HG02970 (cell line): ENCODE results near the gene ZNF236.
"Not testable (repeated sequence)": the region's sequence is repeated elsewhere in the genome, so short reads cannot be mapped to it uniquely, and the experiment has no call there.

Experiments used
- ATAC-seq: cut with Tn5 transposase; IDR thresholded peaks from one replicate; pipeline ENCODE4 v1.9.1; 2021; ENCODE audit warnings: mild to moderate bottlenecking, moderate library complexity, moderate number of reproducible peaks; ENCODE audit not compliant: unreplicated experiment, low FRiP score

ZNF236 gene

DNA sequence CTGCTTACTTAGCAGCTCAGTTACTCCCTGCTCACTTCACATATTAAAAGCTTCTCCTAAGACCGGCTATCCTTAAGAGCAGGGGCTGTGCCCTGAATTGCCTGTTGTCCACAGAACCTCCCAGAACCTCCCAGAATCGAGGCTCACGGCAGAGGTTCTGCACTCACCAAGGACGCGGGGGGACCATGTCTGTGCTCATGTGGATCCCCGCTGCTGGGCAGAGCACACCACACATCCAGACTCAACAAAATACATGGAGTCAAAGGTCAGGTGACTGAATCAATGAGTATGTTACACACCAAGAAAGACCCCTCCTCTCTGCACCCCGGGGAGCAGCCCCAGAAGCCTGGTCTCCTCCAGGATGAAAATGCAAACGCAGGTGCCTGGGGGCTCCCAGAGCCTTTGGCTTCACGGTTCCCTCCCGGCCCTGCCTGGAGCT, 161.3 kb downstream of the ZNF236 start:
- no peak for ATAC-seq

GRCh38 chr18:76984193-76985155, 162.1 kb downstream of the ZNF236 start:
- no peak for ATAC-seq

DNA sequence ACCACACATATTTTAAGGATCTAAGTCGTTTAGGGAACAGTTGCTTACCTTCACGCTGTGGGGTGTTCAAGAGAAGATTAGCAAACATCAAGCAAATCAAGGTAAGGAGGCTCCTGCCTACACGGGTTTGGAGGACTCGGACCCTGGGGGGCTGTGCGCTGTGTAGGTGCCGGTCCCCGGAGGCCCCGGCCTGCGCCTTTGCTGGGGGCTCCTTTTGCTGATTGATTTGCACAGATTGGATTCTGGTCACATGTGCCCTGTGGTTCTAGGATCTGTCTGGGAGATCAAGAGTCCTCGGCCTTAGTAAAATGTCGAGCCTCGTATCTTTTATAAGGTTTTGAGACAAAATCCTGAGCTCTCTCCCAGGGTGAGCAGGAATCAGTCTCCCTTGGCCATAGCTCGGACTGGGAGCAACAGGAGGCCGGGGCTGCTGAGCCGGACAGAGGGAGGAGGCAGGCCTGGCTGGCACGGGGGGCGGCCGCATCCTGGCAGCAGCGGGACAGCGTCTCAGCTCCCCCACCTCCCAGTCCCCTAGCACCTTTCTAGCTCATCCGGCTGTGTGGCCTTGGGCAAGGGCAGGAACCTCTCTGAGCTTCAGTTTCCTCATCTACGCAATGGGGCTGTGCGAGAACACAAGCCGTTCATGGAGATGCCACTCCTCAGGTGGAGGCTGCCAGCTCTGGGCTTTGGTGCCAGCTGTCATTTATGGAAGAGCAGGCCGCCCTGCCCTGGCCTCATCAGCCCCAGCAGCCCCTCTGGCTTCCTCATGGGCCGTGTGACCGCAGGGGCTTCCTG, 163.0 kb downstream of the ZNF236 start:
- no peak for ATAC-seq

DNA sequence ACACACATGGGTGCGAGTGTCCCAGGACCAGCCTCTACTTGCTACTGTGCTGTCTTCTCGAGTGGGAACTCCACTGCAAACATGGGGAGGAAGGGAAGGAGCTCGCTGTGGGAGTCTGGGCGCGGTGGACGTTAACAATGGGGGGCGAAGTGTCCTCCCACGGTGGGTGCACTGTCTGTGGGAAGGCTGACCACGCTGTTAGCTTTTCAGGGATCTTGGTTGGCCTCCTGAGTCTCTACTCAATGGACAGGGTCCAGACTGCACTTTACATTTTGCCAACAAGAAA, 163.5 kb downstream of the ZNF236 start:
- no peak for ATAC-seq

DNA sequence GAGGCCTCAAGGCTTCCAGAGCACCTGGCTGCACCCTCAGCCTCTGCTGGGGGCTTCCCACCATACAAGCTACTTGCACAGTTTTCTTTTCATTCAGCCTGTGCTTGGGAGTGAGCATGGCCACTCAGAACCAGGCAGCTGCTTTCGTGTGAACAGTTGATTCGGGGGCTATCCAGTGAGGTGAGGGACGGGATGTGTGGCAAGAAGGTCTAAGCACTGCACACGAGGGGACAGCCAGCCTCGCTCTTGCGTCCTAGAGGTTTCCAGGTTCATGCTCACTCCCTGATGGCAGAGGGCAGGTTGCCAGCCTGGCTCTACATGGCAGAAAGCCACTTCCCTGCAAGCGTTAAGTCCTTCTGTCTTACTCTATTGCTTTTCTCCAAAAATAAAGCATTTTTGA, 164.0 kb downstream of the ZNF236 start:
- ATAC-seq = no peak

DNA sequence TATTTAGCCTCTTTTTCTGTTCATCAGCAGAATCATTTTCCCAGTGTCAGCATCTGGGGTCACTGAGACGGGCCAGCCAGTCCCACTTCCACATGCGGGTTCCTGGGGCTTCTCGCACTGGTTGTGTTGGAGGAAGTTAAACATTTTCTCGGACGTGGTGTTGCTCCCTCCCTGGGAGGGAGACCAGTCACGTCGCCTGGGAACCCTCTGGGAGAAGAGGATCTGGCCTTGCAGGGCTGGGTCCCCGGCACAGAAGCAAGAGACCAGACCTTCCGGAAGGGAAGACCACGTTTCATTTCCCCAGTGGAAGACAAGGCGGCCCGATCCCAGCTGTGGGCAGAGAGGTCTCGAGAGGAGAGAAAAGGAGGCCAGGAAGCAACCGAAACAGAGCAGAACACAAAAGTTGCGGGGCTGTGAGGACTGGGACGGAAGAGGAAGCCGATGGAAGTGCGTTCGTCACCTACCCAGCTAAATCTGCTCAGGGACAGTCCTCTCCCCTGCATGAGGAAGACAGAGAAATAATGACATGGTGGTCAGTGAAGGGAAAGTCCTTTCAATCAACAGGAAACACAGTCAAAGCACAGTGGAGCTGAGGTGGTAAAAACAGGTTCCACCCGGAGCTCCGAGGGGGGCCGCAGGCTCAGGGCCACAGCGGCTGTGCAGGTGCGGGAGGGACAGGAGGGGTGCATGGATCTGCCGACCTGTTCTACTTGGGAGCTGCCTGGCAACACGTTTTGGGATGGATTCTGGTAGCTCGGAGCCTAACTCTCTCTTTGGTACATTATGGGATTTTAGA, 165.9 kb downstream of the ZNF236 start:
- no peak for ATAC-seq

DNA sequence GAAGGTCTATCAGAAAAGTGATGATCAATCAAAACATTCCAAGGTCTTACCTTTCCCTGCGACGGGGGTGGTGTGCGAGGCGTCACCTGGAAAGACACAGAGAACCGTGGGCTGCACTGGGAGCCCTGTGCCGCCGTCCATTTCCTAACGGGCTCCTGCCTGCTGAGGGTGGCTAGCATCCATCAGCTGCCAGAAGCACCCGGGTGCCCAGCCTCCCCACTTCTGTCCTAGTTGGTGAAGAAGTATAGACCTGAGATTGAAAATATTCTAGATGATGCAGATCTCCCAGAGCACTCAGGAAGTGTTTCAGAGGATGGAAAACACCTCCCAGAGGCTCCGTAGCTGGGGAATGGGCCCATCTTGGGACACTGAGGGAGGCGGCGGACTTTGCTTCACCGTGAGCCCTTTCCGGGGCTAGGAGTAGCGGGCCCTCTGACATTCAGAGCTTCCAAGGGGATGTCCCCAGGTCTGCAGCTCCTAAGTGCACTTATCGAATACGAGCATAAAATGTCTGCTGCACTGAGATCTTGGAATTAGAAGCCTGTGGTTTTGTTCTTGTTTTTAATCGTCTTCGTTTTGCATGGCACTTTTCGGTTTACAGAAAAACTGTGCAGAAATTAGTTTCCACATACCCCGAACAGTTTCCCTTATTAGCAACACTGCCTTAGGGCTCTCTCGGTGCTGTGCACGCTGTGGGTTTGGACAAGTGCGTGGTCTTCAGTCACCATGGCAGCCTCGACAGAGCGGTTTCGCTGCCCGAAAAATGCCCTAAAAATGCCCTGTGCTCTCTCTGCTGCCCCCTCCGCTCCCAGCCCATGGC, 166.7 kb downstream of the ZNF236 start:
- no peak for ATAC-seq

DNA sequence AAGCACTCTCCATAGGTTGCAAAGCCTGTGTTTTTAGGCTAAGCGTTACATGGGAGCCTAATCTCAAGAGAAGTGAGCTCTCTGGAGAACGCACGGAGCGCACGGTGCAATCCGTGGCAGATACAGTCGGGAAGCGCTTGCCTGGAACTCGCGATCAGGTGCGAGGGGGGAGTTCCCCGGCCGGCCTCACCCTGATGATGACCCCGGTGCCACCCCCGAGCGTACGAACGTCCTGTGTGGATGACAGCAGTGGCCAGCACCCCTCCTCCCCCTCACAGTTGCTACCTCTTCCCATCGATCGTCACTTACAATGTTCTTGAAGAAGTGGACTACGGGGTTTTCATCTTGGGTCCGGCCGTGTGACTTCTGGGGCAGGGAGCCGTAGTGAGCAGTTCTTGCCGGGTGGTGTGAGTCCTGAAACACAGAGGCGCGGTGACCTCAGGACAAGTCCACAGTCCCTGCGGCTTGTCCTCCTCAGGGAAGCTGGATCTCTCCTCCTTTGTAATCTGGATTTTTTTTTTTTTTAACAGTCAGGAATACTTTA, 167.4 kb downstream of the ZNF236 start:
- no peak for ATAC-seq

GRCh38 chr18:76990343-76991020, 168.1 kb downstream of the ZNF236 start:
- not testable (repeated sequence) for ATAC-seq

GRCh38 chr18:76991021-76991688, 168.8 kb downstream of the ZNF236 start:
- ATAC-seq = no peak

- no peak for ATAC-seq
Observed at GRCh38 chr18:76992226-76993084, 170.1 kb downstream of the ZNF236 start.

DNA sequence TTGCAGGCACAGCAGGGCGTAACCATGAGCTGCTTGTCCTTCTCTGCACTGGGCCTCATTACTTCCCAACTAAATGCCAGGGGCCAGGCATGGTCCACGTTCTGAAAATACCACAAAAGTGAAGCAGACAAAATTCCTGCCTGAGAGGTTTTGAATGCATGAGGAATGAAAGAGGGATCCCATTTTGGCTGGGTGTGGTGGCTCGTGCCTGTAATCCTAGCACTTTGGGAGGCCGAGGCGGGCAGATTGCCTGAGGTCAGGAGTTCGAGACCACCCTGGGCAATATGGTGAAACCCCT, 170.7 kb downstream of the ZNF236 start:
- no peak for ATAC-seq

DNA sequence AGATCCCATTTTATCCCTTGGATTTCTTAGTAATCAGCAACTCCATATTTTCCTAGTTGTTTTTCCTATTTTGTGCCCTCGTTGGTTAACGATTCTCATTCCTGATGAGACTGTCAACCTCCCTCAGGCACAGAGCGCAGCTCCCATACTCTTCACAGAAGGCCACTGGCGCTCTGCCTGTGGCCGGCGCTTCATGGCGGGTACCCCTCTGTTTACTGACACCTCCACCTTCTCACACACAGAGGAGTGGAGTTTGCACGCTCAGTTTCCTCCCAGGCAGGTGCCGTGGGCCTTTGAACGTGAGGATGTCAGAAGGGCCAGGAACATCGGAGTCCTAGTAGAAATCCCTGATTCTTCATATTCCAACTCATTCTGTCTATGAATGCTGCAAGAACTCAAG, 171.2 kb downstream of the ZNF236 start:
- ATAC-seq = no peak

DNA sequence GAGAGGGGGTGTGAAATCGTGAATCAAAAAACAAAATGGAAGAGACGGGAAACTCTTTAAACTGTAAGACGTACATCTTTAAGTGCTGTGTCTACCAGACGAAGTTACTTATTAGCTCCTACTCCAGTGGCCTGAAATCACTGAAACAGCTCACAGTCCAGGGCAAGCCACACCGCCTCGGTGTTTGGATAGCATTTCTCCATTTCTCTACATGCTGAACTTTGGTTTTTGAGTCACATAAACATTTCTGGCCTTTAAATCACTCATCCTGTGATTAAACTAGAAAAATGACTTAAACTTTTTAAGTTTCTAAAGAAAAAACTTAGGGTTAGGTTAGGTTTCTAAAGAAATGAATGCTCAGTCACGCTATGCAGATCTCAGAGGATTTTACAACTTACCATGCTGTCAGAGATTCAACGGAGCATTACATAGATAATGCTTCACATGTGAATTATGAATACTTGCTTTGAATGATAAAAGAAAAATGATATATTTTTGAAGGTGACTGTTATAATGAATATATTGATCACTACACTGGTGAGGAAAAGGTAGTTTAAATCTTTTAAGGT, 171.8 kb downstream of the ZNF236 start:
- ATAC-seq = no peak

- no peak for ATAC-seq
Observed at GRCh38 chr18:76995896-76996295, 173.5 kb downstream of the ZNF236 start.

DNA sequence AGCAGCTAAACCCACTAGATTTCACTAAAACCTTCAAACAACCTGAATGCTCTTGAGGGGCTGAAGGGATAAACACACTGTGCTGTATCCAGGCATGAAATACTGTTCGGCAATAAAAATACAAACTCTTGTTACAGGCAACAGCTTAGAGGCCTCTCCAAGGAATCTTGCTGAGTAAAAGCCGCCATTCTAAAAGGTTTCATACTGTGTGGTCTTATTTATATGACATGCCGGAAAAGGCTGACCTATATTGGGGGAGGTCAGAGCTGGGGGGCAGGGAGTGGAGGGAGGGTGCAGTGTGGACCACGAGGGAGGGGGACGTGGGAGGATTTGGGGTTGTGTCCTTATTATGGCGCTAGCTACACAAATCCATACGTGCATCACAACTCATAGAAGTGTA, 174.1 kb downstream of the ZNF236 start:
- no peak for ATAC-seq

DNA sequence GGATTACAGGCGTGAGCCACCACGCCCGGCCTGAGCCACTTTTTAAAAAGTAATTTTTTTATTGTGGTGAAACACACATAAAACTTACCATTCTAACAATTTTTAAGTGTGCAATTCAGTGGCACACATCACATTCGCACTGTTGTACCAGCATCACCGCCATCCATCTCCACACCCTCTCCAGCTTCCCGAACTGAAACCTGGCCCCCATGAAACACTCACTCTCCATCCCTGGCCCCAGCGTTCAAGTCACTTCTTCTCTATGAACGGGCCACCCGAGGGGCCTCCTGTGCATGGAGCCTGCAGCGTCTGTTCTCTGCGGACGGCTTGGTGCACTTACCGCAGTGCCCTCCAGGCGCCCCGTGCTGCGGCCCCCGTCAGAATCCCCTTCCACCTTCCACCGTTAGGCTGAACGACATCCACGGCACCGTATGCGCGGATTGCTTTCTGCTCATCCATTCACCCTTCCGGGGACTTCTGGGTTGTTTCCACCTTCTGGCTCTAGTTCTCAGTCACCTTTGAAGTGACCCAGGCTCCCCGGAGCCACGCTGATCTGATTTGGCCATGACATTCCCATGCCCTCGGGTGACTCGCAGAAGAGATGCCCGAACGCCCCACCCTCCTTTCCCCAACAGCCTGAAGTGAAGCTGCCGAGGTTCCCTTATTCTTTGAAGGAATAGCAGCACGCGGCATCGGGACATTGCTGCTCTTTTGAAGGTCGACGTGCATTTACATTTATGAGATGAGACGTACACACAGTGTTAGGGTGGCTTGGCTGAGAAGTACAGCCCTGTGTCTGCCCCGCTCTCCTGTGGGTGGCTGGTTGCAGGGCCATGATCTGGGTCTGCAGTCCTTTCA, 175.8 kb downstream of the ZNF236 start:
- ATAC-seq = no peak
